Measurements from ENCODE around the gene SCYL1. TPM values are rescaled to one million over a fixed set of nuclear protein-coding genes. Genes with fewer than 3 reads are reported as not detected.

Gene SCYL1
- 91.8 and 103 TPM in 2 replicates for total RNA-seq

DNA sequence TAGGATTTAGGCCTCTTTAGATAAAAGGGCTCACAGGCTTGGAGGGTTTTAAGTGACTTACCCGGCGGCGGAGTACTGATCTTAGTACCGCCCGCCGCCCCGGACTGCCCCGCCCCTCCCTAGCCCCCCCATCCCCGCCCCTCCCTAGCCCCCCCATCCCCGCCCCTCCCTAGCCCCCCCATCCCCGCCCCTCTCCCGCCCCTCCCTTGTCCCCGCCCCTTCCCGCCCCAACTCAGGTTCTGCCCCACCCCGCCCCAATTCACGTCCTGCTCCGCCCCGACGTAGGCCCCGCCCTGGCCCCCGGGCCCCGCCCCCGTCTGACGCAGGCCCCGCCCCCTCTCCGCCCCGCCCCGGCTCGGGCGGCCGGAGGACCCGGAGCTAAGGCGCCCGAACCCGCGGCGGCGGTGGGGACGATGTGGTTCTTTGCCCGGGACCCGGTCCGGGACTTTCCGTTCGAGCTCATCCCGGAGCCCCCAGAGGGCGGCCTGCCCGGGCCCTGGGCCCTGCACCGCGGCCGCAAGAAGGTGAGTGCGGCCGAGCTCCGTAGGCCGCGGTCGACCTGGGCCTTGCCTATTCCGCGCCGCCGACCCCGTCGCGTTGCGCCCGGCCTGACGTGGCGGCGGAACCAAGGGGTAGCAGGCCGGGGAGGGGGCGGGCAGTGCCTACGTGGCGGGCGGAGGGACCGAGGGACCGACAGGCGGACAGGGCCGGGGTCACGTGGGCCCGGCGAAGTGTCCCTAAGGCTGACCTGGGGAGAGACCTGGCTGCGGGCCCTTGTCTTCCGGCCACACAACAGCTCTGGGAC is at the start of gene SCYL1:
Gene SCYL1 (plus strand): TSS at position 343 of the 805 bp plus-strand sequence. CDS start 71 bp downstream, at position 414.

DNA sequence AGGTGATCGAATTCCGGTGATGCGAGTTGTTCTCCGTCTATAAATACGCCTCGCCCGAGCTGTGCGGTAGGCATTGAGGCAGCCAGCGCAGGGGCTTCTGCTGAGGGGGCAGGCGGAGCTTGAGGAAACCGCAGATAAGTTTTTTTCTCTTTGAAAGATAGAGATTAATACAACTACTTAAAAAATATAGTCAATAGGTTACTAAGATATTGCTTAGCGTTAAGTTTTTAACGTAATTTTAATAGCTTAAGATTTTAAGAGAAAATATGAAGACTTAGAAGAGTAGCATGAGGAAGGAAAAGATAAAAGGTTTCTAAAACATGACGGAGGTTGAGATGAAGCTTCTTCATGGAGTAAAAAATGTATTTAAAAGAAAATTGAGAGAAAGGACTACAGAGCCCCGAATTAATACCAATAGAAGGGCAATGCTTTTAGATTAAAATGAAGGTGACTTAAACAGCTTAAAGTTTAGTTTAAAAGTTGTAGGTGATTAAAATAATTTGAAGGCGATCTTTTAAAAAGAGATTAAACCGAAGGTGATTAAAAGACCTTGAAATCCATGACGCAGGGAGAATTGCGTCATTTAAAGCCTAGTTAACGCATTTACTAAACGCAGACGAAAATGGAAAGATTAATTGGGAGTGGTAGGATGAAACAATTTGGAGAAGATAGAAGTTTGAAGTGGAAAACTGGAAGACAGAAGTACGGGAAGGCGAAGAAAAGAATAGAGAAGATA is 25.7 kb upstream of the SCYL1 start, which contains the start of gene MALAT1:
Gene MALAT1 (plus strand): TSS at position 69 of the 736 bp plus-strand sequence.

DNA sequence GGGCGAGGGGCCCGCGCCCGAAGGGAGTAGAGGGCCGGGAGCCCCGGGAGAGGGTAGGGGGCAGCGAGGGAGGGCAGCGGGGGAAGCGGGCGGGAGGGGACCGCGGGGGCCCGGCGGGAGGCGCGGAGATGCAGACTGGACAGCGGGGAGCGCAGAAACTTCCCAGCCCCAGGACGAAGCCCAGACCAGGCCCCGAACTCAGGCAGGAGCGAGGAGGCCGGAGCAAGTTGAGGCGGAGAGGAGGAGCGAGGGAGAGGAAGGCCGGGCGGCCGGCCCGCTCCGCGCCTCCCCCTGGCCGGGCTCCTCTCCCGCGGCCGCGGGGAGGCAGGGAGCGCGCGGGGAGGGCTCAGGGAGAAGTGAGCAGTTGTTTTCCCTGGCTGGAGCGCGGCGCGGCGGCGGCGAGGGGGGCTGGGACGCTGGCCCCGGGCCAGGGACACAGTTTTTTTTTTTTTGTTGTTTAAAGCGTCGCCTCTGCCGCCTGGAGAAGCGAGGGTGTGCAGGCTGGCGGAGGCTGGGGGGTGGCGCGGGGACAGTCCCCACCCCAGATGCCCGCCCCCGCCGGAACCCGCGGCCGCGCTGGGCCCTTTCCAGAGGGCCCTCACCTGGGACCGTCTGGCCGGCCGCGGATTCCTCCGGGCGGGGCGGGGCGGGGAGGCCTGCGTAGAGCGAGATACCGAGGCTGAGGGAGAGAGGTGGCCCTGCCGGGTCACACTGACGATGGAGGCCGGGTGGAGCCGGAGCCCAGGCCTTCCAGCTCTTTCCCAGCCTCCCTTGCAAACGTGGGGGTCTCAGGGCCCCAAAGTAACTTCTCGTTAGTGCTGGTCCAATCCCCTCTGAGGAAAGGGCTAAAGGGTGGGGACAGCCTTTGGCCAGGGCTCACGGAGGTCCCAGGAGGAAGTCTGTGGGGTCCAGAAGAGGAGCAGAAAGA is 33.4 kb downstream of the SCYL1 start, which contains the start of gene LTBP3:
Gene LTBP3 (minus strand): TSS at position 358 of the 928 bp plus-strand sequence. CDS start 400 bp downstream, outside the sequence.

DNA sequence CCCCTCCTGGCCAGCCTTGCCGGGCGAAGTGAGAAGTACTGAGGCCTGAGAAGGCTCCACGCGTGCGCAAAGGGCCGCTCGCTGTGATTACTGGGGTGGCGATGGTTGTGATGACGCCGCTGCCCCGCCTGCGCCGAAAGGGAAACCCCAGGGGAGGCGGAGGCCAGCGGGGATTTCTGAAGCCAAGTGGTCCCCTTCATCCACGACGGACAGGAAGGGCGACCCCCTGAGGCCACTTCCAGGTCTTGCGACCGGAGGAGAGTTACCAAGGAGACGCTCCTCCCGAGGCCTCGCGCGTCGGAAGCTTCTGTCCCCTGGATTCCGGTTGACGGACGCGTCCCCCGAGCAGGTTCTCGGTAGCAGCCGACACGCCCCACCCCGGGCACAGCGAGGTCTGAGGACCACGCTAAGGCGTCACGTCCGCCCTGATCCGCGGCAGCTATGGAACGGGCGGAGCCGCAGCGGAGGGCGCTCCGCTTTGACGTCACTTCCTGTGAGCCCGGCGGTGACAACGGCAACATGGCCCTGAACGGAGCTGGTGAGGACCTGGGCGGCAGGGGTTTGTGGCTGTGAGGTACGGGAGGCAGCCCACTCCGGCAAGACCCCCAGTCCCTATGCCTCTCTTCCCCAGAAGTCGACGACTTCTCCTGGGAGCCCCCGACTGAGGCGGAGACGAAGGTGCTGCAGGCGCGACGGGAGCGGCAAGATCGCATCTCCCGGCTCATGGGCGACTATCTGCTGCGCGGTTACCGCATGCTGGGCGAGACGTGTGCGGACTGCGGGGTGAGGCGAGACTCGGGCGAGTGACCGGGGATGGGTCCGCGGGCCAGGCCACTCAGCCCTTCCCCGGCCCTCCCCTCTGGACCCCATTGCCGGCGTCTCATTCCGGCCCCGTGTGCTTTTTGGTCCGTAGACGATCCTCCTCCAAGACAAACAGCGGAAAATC is 45.4 kb downstream of the SCYL1 start, which contains the start of gene ZNRD2:
Gene ZNRD2 (plus strand): TSS at position 505 of the 946 bp plus-strand sequence. CDS start 15 bp downstream, at position 520.

DNA sequence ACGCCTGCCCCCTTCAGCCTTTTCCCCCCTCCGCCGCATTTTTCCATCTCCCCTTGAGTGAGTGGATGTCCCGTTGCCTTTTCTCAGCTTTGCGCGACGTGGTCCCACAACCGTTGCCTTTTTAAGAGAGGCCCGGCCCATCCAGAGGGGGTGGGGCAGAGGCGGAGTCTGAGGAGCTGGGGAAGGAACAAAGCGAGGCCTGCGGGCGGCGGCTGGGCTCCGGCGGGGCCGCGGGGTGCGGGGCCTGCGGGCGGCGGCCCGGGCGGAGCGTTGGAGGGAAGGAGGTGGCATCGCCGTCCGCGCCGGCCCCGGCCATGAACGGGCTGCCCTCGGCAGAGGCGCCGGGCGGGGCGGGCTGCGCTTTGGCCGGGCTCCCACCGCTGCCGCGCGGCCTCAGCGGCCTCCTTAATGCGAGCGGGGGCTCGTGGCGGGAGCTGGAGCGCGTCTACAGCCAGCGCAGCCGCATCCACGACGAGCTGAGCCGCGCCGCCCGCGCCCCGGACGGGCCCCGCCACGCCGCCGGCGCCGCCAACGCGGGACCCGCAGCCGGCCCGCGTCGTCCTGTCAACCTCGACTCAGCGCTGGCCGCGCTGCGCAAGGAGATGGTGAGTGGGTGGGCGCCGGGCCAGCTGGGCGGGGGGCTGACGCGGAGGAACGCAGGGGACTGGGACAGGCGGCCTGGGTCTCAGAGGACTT is 47.6 kb downstream of the SCYL1 start, which contains the start of gene FAM89B:
Gene FAM89B (plus strand): TSS at position 183 of the 696 bp plus-strand sequence. CDS start 132 bp downstream, at position 315.

DNA sequence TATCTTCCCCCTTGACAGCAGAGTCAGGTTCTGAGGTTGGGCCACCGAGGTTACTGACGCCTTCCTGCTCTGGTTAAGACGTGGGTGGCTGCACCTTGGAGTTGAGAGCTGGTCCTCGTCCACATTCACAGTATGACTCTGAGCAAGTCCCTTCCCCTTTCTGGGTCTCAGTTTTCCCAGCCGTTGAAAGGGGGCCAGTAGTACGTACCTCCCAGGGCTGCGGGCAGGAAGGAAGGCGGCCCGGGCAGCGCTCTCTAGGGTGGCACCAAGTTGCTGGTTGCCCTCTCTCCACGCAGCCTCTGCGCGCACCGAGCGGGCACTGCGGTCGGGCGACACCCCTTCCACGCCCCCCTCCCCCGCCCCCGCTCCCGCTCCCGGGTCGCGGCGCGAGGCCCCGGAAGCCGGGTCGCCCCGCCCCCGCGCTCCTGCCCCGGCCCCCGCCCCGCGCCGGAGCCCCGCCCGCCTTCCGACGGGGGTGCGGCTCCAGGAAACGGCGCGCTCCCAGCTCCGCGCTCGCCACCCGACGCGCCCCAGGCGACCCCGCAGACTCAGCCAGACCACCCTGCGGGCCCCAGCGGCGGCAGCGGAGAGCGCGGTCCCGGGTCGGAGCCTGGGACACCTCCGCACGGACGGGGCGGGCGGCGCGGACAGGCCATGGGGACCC is 50.8 kb downstream of the SCYL1 start, which contains the start of gene EHBP1L1:
Gene EHBP1L1 (plus strand): TSS at position 486 of the 664 bp plus-strand sequence. CDS start 250 bp downstream, outside the sequence.

Other genes starting within 250 kb of the SCYL1 start
- gene CDC42EP2, start 210.2 kb upstream of the SCYL1 start, total RNA-seq: 20.8 and 23.7 TPM in 2 replicates
- 38.3 and 53.9 TPM in 2 replicates for gene DPF2, start 191.2 kb upstream of the SCYL1 start, total RNA-seq
- 0.05 and 0.30 TPM in 2 replicates for gene TIGD3, start 170.3 kb upstream of the SCYL1 start, total RNA-seq
- gene SLC25A45, start 142.4 kb upstream of the SCYL1 start, total RNA-seq: 1.2 and 1.5 TPM in 2 replicates
- gene FRMD8, start 138.4 kb upstream of the SCYL1 start, total RNA-seq: 38.9 and 46.0 TPM in 2 replicates
- 241 and 258 TPM in 2 replicates for gene NEAT1, start 102.3 kb upstream of the SCYL1 start, total RNA-seq
- 11,132 and 13,288 TPM in 2 replicates for gene MALAT1, start 26.0 kb upstream of the SCYL1 start, total RNA-seq
- 140 and 192 TPM in 2 replicates for gene LTBP3, start 33.3 kb downstream of the SCYL1 start, total RNA-seq
- gene ZNRD2, start 45.4 kb downstream of the SCYL1 start, total RNA-seq: 37.7 and 43.6 TPM in 2 replicates
- gene FAM89B, start 47.5 kb downstream of the SCYL1 start, total RNA-seq: 27.3 and 34.8 TPM in 2 replicates
- 69.5 and 103 TPM in 2 replicates for gene EHBP1L1, start 51.0 kb downstream of the SCYL1 start, total RNA-seq
- 0.09 and 0.30 TPM in 2 replicates for gene KCNK7, start 70.7 kb downstream of the SCYL1 start, total RNA-seq
- 16.3 and 33.3 TPM in 2 replicates for gene MAP3K11, start 89.1 kb downstream of the SCYL1 start, total RNA-seq
- gene PCNX3, start 90.7 kb downstream of the SCYL1 start, total RNA-seq: 17.2 and 35.6 TPM in 2 replicates
- 17.2 and 37.5 TPM in 2 replicates for gene SIPA1, start 113.0 kb downstream of the SCYL1 start, total RNA-seq
- gene RELA, start 137.8 kb downstream of the SCYL1 start, total RNA-seq: 18.1 and 22.8 TPM in 2 replicates
- 28.3 and 33.3 TPM in 2 replicates for gene KAT5, start 187.2 kb downstream of the SCYL1 start, total RNA-seq
- 17.3 and 52.9 TPM in 2 replicates for gene RNASEH2C, start 195.7 kb downstream of the SCYL1 start, total RNA-seq

Measured in smooth muscle cell of the umbilical artery (primary cell).